GM11168 (cell line): ENCODE data around the gene CFAP100.

Experiments
- in situ Hi-C: fragments of 300-500 bp; cut with MboI; formaldehyde crosslinking; loops from one replicate; pipeline ENCODE4 v1.12.0; 2022; ENCODE audit warnings: low sequenced_read_pairs; ENCODE audit not compliant: unreplicated experiment

Gene CFAP100

DNA sequence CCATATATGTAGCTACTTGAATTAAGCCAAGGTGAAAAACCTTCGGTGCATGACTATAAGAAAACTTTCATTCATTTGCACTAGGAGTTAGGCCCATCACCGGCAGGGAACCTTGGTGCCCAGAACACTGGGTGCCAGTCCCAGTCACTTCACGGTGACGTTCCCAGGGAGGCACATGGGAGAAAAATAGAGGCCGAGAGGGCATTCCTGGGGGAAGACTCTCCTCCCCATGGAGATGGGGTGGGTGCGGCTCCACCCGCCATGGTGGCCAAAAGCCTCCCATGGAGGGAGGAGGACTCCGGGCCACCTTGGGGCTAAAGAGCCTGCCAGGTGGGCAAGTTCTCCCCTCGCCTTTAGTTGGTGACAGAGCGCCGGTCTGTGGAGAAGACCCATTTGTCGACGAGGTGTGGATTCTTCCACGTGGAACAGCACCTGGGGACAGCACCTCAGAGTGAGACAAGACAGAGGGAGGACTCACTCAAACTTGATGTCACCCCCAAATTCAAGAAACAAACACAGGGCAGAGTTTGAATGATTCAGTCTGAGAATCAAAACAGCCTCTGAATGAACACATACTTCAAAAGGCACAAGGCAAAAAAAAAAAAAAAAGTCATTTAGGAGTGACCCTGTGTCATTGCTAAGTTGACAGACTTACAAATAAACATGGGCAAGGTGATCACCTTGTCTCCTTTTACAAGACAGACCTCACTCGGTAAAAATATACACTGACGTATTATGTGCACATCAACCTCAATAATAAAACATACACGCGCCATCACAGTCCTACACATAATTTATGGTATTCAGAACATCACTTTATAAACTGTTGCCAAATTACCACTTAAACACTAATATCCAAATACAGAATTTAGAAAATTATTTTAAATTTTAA, 42.4 kb downstream of the CFAP100 start:
- in situ Hi-C loops, result no loop called here

- in situ Hi-C loops, result no loop called here
These were observed 43.5 kb downstream of the CFAP100 start for GRCh38 chr3:126438186-126438585.

GRCh38 chr3:126438746-126439145, 44.0 kb downstream of the CFAP100 start:
- in situ Hi-C loops, result no loop called here

DNA sequence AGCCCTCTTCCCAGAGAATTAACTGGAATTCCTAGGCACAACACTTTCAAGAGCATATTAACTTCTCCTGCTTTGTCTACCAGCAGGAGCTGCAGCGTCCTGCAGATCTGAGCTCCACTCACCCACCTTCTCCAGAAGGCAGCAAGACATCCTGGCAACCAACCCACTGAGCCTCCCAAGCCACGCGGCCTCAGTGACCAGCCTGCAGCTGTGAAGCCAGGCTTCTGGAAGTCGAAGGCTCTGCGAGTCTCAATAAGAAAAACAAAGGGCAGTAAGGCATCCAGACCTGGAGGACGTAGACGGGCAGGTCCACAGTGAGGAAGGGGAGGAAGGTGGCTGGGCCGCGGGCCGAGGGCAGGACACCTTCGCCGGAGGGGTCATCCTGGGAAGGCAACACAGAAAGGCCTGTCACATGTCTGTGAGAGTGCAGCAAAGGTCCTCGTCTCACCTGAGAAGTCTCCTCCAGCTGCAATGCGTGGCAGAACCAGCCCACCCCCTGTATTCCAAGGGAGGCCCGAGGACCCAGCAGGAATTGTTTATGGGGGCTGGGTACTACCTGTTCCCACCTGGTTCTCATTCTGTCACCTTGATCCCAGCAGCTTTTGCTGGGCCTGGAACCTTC, 44.7 kb downstream of the CFAP100 start:
- in situ Hi-C loops, result no loop called here

DNA sequence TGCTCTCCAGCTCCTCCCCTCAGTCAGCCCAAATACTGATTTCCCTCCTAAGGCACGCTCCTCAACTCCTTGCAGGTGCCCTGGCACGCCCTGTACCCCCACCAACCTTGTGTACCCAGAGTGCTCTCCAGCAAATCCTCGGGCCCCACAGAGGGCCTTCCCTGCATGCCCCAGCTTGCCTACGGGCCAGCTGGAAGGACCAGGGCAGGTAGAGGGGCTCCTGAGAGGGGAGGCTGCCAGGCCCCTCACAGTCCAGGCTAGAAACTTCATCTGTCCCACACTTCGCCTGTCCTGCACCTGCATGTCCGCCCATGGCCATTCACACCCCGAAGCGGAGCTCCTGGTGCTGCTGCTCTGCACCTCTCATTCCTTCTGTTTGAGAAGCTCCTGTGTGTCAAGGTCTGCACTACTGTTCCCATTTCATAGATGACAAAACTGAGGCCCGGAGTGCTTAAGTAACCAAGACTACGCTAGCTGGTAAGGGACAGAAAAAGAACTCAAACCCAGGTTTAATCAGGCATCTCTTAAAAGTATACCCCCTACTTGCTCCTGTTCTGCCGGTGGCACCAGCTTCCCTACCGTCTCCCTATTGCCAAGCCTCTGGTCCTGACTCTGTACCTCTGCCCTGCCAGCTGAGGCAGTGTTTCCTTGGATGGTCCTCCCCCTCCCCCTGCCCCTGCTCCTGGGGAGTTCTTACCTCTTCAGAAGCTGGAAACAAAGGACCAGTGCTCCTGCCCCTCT, 45.4 kb downstream of the CFAP100 start:
- in situ Hi-C loops, result no loop called here

GRCh38 chr3:126440709-126440995, 45.9 kb downstream of the CFAP100 start:
- in situ Hi-C loops, result no loop called here

DNA sequence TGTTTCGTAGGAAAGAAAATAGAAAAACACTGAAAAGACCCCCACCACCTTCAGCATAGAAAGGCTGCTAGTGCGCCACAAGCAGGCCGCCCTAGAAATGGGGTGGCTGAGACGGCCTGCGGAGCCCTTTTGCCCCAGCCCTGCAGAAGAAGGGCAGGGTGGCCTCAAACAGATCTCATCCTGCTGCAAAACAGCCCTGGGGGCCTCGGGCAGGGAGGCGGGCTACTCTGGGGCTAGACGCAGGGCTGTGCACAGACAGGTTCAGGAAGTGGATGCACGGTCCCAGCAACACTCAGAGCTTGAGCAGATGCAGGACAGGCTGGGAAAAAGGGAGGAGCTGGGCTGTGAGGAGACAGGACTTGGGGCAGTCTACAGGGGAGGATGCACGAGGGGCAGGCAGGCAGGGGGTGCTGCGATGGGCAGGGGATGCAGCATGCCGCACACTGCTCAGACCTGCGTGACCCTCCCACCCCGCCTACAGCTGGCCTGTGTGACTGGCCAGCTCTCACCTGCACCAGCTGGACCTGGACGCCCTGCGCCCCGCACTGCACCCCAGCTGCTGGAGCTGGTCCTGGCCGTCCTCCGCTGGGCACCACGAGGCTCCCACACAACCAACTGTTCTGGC, 46.7 kb downstream of the CFAP100 start:
- in situ Hi-C loops, result no loop called here

DNA sequence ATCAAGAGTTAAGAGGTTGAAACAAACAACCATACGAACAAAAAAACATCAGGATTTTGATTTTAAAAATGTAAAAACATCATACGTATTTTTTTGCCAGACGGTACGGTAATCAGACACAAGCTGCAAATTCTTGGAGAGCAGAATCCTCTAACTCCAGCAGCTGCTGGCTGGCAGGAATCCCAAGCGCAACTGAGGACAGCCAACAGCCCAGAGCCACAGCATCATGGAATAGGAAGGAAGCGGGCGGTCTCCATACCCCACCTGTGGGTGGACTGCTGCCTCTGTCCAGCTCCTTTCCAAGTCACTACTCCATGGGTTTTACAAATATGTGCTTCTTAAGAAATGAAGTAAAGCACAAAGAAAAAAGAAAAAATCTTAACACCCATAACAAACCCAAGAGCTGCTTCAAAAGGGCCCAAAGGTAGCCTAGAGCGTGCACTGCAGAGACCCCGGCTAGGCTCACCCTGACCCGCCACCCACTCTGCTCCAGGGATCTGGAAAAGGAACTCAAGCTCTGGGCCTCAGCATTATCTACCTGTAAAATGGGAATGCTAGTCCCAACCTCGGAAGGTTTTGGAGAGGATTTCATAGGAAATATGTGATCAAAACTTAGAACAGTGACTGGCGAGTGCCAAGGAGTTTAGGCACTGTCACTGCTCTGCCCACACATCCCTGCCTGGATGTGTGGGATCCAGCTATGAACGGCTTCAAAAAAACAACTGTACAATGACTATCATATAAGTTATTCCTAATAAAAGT, 47.6 kb downstream of the CFAP100 start:
- in situ Hi-C loops, result no loop called here

DNA sequence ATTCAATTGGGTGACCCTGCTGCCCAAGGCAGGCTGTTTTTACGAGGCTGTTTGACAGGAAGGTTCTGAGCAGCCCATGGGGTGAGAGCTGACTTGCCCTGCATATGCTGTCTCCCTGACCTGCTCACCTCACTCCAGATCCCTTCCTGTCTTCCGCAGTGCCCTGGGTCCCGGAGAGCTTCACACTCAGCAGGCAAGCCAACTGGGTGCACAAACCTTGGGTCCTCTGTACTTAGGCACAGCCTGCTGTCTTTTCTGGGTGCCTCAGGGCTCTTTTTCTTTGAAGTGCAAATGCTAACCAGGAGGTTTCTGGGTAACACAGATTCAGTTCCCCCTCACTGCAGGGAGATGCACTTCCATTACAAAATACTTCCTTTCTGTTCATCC, 48.1 kb downstream of the CFAP100 start:
- in situ Hi-C loops, result no loop called here

GRCh38 chr3:126445506-126445905, 50.8 kb downstream of the CFAP100 start:
- in situ Hi-C loops, result no loop called here

DNA sequence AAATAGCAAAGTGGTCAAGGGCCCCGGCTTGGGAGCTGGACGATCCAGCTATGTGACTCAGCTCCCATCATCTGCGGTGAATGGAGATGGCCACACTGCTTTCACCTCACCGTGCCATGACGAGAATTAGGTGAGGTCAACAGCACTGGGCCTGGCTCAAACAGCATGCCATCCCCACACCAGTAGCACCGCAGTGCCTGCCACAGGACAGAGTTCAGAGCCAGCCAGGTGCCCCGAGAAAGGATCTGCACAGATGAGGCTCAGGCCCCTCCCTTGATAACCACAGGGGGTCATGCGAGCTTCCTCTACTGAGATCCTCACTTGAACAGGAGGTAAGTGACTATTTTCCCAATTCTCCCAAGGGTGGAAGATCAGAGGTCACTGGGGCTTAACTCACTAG, 51.6 kb downstream of the CFAP100 start:
- in situ Hi-C loops, result no loop called here

DNA sequence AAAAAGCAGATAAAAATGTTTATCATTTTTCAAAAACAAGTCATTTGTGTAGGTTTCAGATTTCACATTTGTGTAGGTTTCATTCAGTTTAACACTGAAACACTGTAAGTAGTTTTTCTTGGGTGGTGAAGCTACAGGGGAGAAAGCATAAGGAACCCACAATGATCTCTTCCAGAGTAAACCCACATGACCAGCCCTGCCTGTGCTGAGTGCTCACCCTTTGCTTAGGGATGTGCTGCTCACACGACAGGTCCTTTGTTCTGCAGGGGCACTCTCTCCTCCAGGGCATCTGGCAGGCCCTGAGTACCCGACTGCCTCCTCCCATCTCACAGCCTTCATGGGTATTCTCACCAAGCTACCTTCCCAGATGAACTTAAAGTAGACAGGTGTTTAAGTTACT, 52.1 kb downstream of the CFAP100 start:
- in situ Hi-C loops, result no loop called here

DNA sequence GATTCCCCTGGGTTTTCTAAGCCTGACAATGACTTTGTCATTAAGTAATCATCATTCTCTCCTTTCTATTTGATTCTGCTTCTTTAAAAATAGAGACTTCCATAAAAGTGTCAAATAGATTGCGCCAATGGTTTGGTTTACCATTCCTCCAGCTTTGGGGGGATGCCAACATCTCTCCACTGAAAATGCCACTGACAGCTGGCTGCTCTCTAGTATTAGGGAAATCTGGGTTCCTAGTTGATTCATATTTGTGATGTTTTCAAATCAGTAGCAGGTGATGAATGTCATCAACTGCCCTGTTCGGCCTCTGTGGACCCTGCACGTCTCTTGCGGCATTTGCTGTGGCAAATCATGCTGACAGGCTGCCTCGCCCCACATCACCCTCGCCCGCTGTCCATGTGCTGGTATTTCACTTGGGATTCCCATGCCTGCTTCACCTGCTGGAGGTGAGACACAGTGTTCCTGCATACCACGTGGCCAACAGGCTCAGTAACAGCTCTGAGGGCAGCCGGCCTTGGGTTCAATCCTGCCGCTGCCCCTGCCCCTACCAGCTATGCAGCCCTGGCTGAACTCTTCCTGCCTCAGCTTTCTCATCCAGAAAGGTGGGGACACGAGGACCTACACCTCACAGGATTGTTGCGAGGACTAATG, 52.9 kb downstream of the CFAP100 start:
- in situ Hi-C loops, result no loop called here

DNA sequence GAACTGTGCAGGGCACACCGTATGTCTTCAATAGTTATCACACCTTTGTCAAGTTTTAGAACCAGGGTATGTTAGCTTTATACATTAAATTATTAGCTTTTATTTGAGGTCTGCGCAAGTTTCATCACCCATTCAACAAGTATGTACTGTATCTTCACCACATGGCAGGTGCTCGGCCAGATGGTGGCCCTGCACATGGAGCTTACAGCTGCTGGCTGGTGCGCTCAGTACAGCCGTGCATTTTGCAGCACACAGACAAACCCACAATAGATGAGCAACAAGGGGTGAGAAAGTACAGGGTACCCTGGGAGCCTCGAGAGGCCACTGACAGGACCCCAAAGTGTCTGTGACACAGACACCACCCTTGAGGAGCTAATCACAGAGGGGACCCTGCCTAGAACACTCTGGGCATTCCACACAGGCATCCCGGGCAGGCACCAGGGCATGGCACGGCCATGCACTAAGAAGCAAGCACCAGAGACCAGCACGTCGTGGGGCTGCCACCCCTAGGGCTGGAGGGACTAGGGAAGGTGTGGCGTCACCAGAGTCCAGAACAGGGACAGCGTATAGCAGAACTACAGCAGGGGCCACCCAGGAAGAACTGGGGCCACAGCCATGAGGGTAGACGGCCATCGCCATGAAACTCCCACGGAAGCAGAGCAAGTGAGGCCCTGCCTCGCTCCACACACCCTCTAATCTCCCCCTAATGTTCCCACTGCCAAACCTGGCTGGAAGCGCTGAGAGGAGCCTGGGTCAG, 53.6 kb downstream of the CFAP100 start:
- in situ Hi-C loops, result no loop called here

- in situ Hi-C loops, result no loop called here
These were observed 54.1 kb downstream of the CFAP100 start for GRCh38 chr3:126448893-126449180.

- in situ Hi-C loops, result no loop called here
These were observed 54.9 kb downstream of the CFAP100 start for GRCh38 chr3:126449621-126450051.

DNA sequence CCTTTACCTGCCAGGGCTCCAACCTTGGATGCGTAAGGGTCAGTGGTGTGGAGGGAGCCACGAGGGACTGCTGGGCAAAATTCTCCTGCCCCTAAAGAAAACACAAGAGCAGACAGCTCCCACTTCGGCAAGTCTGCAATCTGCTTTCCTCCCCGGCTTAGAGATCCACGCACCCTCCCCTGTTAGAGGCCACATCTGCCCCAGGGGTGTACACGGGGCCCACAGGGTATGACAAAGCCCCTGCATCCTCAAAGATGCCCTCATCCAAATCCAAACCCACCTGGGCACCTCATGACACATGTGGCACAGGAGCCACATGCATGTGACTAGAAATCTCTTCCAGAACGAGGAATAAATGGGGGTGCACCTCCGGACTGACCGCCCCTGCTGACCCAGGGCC, 55.5 kb downstream of the CFAP100 start:
- in situ Hi-C loops, result no loop called here

GRCh38 chr3:126450744-126451143, 56.0 kb downstream of the CFAP100 start:
- in situ Hi-C loops, result no loop called here

GRCh38 chr3:126451511-126451910, 56.8 kb downstream of the CFAP100 start:
- in situ Hi-C loops, result no loop called here
